Measurements from ENCODE around the gene PRDM16.

Gene PRDM16

DNA sequence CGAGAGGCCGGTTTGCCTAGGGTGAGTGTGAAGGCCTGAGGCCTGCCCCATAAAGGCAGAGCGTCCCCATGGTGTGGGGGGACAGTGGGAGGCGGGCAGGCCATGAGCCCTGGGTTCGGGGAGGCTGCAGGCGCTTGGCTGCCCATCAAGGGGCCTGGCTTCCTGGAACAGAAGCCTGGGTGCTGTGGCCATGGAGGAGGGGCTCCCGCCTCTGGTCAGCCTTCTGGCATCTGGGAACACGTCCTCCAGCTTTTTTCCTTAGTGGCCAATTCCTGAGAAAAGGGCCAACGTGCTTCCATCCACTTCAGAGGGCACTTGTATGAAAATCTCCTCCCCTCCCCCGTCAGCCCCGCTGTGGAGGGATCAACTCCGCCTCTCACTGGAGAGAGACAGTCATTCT is 58.7 kb downstream of the PRDM16 start:
- no peak for DNase-seq (ENCODE audit: extremely low read depth, insufficient read length)
- TF ChIP-seq, protein P1, sequence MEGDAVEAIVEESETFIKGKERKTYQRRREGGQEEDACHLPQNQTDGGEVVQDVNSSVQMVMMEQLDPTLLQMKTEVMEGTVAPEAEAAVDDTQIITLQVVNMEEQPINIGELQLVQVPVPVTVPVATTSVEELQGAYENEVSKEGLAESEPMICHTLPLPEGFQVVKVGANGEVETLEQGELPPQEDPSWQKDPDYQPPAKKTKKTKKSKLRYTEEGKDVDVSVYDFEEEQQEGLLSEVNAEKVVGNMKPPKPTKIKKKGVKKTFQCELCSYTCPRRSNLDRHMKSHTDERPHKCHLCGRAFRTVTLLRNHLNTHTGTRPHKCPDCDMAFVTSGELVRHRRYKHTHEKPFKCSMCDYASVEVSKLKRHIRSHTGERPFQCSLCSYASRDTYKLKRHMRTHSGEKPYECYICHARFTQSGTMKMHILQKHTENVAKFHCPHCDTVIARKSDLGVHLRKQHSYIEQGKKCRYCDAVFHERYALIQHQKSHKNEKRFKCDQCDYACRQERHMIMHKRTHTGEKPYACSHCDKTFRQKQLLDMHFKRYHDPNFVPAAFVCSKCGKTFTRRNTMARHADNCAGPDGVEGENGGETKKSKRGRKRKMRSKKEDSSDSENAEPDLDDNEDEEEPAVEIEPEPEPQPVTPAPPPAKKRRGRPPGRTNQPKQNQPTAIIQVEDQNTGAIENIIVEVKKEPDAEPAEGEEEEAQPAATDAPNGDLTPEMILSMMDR (IDR thresholded peaks at IDR 0.05; ENCODE audit: insufficient read depth, low read length, poor library complexity, severe bottlenecking): no peak
- no peaks in the 10 kb centered on the region; the same call in 1 of the 2 replicates for H3K27me3 ChIP-seq (replicated peaks; ENCODE audit: control insufficient read depth, insufficient read depth, low read length)
- no peak overlapping the region for H3K4me3 ChIP-seq (replicated peaks; ENCODE audit: low read depth, low read length)
- no peaks in the 10 kb centered on the region for H3K36me3 ChIP-seq (ENCODE audit: control insufficient read depth, insufficient read depth, low read length)

DNA sequence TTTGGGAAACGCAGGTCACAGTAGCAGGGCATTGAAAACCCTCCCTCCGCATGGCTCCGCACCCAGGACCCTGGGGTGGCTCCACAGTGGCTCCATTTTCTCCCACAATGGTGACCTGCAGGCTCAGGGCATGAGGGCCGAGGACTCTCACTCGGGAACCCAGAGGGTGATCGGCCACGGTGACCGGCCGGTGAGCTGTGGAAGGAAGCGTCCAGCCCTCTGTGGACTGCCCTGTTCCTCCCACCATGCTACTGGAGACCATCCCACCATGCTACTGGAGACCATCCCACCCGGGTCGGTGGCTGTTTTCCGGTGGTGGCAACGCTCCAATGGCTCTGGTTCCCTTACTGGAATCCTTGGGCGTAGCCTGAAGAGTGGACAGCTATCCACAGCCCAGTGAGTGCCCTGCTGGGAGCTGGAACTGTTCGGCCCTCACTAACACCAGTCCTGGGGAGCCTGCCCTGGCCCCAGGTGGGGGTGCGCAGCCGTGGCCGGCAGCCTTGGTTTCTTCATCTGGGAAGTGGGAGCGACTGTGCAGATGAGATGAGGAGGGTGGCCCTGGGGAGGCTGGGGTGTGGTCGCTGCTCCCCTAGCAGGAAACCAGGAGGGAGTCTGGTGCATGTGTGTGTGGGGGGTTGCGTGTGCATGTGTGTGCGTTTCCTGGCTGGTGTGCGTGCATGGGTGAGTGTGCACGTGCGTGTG is 59.6 kb downstream of the PRDM16 start:
- H3K27me3 ChIP-seq (replicated peaks; ENCODE audit: control insufficient read depth, insufficient read depth, low read length): no peaks in the 10 kb centered on the region; the same call in 1 of the 2 replicates
- TF ChIP-seq, protein P1 (IDR thresholded peaks at IDR 0.05; ENCODE audit: insufficient read depth, low read length, poor library complexity, severe bottlenecking): no peak
- H3K36me3 ChIP-seq (ENCODE audit: control insufficient read depth, insufficient read depth, low read length): no peaks in the 10 kb centered on the region
- no peak overlapping the region for H3K4me3 ChIP-seq (replicated peaks; ENCODE audit: low read depth, low read length)
- no peak for DNase-seq (ENCODE audit: extremely low read depth, insufficient read length)

DNA sequence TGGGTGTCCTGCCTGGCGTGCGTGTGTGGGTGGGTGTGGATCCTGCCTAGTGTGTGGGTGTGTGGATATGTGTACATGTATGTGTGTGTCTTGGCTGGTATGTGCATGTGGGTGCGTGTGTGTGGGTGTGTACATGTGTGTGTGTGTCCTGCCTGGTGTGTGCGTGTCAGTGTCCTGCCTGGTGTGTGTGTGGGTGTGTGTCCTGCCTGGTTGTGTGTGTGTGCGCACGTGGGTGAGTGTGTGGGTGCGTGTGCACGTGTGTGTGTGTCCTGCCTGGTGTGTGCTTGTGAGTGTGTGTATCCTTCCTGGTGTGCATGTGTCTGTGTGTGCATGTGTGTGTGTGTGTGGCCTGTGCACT is 60.1 kb downstream of the PRDM16 start:
- no peak overlapping the region for H3K4me3 ChIP-seq (replicated peaks; ENCODE audit: low read depth, low read length)
- H3K27me3 ChIP-seq (replicated peaks; ENCODE audit: control insufficient read depth, insufficient read depth, low read length): no peaks in the 10 kb centered on the region; the same call in 1 of the 2 replicates
- TF ChIP-seq, protein P1 (IDR thresholded peaks at IDR 0.05; ENCODE audit: insufficient read depth, low read length, poor library complexity, severe bottlenecking): no peak

DNA sequence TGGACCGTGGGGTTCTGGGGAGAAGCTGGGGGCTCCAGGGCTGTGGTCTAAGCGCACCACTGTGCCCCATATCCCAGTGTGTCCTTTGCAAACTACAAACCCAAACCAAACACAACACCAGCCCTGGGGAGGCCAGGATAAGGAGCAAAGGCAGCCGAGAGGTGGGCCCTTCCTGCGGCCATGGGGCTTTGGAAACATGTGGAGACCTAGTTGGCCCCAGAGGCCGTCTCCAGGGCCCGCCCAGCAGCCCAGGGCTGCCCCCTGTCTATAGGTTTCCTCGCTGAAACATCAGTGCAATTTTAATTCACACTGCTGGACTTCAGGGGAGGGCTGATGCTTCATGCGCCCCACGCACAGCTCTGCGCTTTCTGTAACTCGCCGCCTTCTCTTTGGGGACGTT is 61.3 kb downstream of the PRDM16 start:
- no peaks in the 10 kb centered on the region for H3K36me3 ChIP-seq (ENCODE audit: control insufficient read depth, insufficient read depth, low read length)
- DNase-seq (ENCODE audit: extremely low read depth, insufficient read length): no peak
- no peak overlapping the region for H3K4me3 ChIP-seq (replicated peaks; ENCODE audit: low read depth, low read length)
- H3K27me3 ChIP-seq (replicated peaks; ENCODE audit: control insufficient read depth, insufficient read depth, low read length): no peaks in the 10 kb centered on the region; the same call in 1 of the 2 replicates
- TF ChIP-seq, protein P1 (IDR thresholded peaks at IDR 0.05; ENCODE audit: insufficient read depth, low read length, poor library complexity, severe bottlenecking): no peak

More for the DNA sequence above, 60.1 kb downstream of the PRDM16 start:
- no peak for DNase-seq (ENCODE audit: extremely low read depth, insufficient read length)
- no peaks in the 10 kb centered on the region for H3K36me3 ChIP-seq (ENCODE audit: control insufficient read depth, insufficient read depth, low read length)

DNA sequence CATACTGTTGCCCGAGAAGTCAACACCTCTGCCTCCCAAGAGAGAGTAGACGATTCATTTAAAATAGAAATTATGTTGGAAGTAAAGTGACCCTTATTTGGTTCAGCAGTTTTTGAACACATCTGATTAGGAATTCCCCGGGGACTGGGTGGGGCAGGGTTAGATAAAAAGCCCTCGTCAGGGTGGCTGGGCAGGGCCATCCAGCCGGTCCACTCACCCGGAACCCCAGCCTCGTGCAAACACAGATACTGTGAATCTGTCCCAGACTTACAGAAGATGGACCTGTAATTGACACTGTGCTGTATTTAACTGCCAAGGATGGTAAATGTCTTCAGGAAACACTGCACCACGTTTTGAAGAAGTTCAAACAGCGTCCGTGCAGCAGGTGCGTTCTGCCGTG is 63.7 kb downstream of the PRDM16 start:
- TF ChIP-seq, protein P1 (IDR thresholded peaks at IDR 0.05; ENCODE audit: insufficient read depth, low read length, poor library complexity, severe bottlenecking): no peak

More for the DNA sequence above, 63.7 kb downstream of the PRDM16 start:
- no peaks in the 10 kb centered on the region for H3K36me3 ChIP-seq (ENCODE audit: control insufficient read depth, insufficient read depth, low read length)
- no peaks in the 10 kb centered on the region for H3K27me3 ChIP-seq (replicated peaks; ENCODE audit: control insufficient read depth, insufficient read depth, low read length)
- DNase-seq (ENCODE audit: extremely low read depth, insufficient read length): no peak
- H3K4me3 ChIP-seq (replicated peaks; ENCODE audit: low read depth, low read length): no peak overlapping the region

Data from GM06990 (cell line).